NCI-H2081 (cell line): ENCODE data around the gene CSNK1D.

ENCODE experiments used
- DNase-seq, 2 experiments: peaks; one replicate each; lab custom pipeline; 2025; lab: John Stamatoyannopoulos, UW

Gene CSNK1D

GRCh38 chr17:82240506-82241182, 32.9 kb downstream of the CSNK1D start:
- no peak for DNase-seq

- DNase-seq: no peak
These were observed 33.5 kb downstream of the CSNK1D start for GRCh38 chr17:82239926-82240505.

GRCh38 chr17:82239401-82239925, 34.0 kb downstream of the CSNK1D start:
- no peak for DNase-seq

GRCh38 chr17:82238472-82239201, 34.9 kb downstream of the CSNK1D start:
- DNase-seq: peak; percentile 60 to 74

GRCh38 chr17:82237746-82238471, 35.6 kb downstream of the CSNK1D start:
- no peak for DNase-seq

GRCh38 chr17:82237083-82237745, 36.3 kb downstream of the CSNK1D start:
- DNase-seq: no peak

- DNase-seq: peak; percentile 86 to 89
These were observed 37.1 kb downstream of the CSNK1D start for GRCh38 chr17:82236142-82236971.

GRCh38 chr17:82235775-82236141, 37.7 kb downstream of the CSNK1D start:
- DNase-seq: no peak

- DNase-seq: no peak
These were observed 38.3 kb downstream of the CSNK1D start for GRCh38 chr17:82235056-82235774.

- no peak for DNase-seq
These were observed 39.1 kb downstream of the CSNK1D start for GRCh38 chr17:82234211-82235055.

GRCh38 chr17:82232876-82233785, 40.4 kb downstream of the CSNK1D start:
- DNase-seq: no peak

GRCh38 chr17:82232322-82232820, 41.1 kb downstream of the CSNK1D start:
- DNase-seq: no peak

GRCh38 chr17:82231562-82232321, 41.8 kb downstream of the CSNK1D start:
- no peak for DNase-seq

- DNase-seq: no peak
These were observed 42.3 kb downstream of the CSNK1D start for GRCh38 chr17:82231312-82231561.

- DNase-seq: no peak
These were observed 42.7 kb downstream of the CSNK1D start for GRCh38 chr17:82230609-82231311.

- DNase-seq: no peak
These were observed 43.5 kb downstream of the CSNK1D start for GRCh38 chr17:82229698-82230608.
